HCT116 (cell line): Measurements from ENCODE around the gene DPYSL5. TPM values are rescaled to one million over a fixed set of nuclear protein-coding genes. Genes with fewer than 3 reads are reported as not detected.

ENCODE experiments used
- ATAC-seq: fragments of 200-7000 bp; cut with Tn5 transposase; 2 replicates; pipeline ENCODE4 v1.9.1; 2020; ENCODE audit warnings: mild to moderate bottlenecking, moderate library complexity
- Bru-seq: library from RNA; stranded (reverse); fragments of 400-500 nt; gene quantifications from one replicate; lab custom pipeline; 2021; lab: Mats Ljungman, UMichigan
- BruChase-seq, 2 experiments: library from RNA; stranded (reverse); fragments of 400-500 nt; gene quantifications; one replicate each; lab custom pipeline; 2021; lab: Mats Ljungman, UMichigan
- BruUV-seq: library from RNA; stranded (reverse); fragments of 400-500 nt; replicated peaks from 2 replicates; lab custom pipeline; 2021; lab: Mats Ljungman, UMichigan
- CTCF ChIA-PET: fragments of 300-600 bp; sonication (Branson Sonifier 250); formaldehyde crosslinking; loops from one replicate; lab custom pipeline; 2021; ENCODE audit warnings: antibody characterized with exemption; lab: Charles Lee
- POLR2A ChIA-PET: fragments of 300-600, 350-600 bp; sonication (Branson Sonifier 250); formaldehyde crosslinking; loops from one replicate; lab custom pipeline; 2021; ENCODE audit warnings: antibody characterized with exemption; lab: Charles Lee
- RAD21 ChIA-PET, 2 experiments: fragments of 300-600 bp; sonication (Branson Sonifier 250); formaldehyde crosslinking; loops; one replicate each; lab custom pipeline; 2023; ENCODE audit warnings: low total read pairs in 2 of 2; ENCODE audit not compliant: uncharacterized antibody in 2 of 2, unreplicated experiment in 2 of 2, low non-redundant PET in 1 of 2; lab: Charles Lee
- DNase-seq: peaks from one replicate; pipeline ENCODE4 v3.0.0-alpha.2; 2010; ENCODE audit warnings: low read depth, low spot score
- H2AFZ ChIP-seq: fragments of 200-600 bp; shearing (Covaris generic), sonication (generic); 2 replicates; pipeline ENCODE4 v1.6.1; 2017; ENCODE audit warnings: low read depth, mixed run types, mixed read lengths, antibody characterized with exemption, low read length; ENCODE audit not compliant: poor library complexity, severe bottlenecking
- H3K27ac ChIP-seq: 2 replicates; pipeline ENCODE4 v1.5.1; 2012; ENCODE audit warnings: low read depth, low read length
- H3K27me3 ChIP-seq: fragments of 200-600 bp; sonication (generic); 2 replicates; pipeline ENCODE4 v1.6.1; 2016; ENCODE audit warnings: mixed run types, low read length, mixed read lengths; ENCODE audit not compliant: insufficient read depth
- H3K36me3 ChIP-seq, 2 experiments: fragments of 200-500 bp in 1 of 2; fragments of 200-600 bp in 1 of 2; sonication (Bioruptor generic) in 1 of 2; sonication (generic) in 1 of 2; 2 replicates each; pipeline versions ENCODE4 v1.5.1 to v1.6.1; 2014 to 2016; ENCODE audit warnings: low read length in 2 of 2, inconsistent platforms in 1 of 2, mixed read lengths in 1 of 2, mixed run types in 1 of 2; ENCODE audit not compliant: insufficient read depth in 2 of 2, control insufficient read depth in 1 of 2
- H3K4me1 ChIP-seq, 2 experiments: fragments of 200-600 bp in 1 of 2; sonication (generic) in 1 of 2; 2 replicates each; pipeline versions ENCODE4 v1.5.1 to v1.6.1; 2012 to 2017; ENCODE audit warnings: low read length in 2 of 2, inconsistent platforms in 1 of 2, mild to moderate bottlenecking in 1 of 2, mixed read lengths in 1 of 2, mixed run types in 1 of 2, moderate library complexity in 1 of 2; ENCODE audit not compliant: insufficient read depth in 2 of 2, control insufficient read depth in 1 of 2
- H3K4me2 ChIP-seq: fragments of 200-600 bp; sonication (generic); 2 replicates; pipeline ENCODE4 v1.6.1; 2017; ENCODE audit warnings: mixed run types, low read length, mixed read lengths
- H3K4me3 ChIP-seq, 2 experiments: fragments of 200-600 bp in 1 of 2; sonication (generic) in 1 of 2; replicated peaks in 1 of 2; 2 replicates each; pipeline ENCODE4 v1.5.1; 2011 to 2016; ENCODE audit warnings: low read length in 2 of 2, control low read depth in 1 of 2, low read depth in 1 of 2, mild to moderate bottlenecking in 1 of 2, mixed read lengths in 1 of 2, mixed run types in 1 of 2
- H3K79me2 ChIP-seq: fragments of 200-600 bp; sonication (generic); 2 replicates; pipeline ENCODE4 v1.6.1; 2017; ENCODE audit warnings: mild to moderate bottlenecking, mixed run types, low read length, moderate library complexity, mixed read lengths; ENCODE audit not compliant: insufficient read depth
- H3K9ac ChIP-seq: fragments of 200-600 bp; sonication (generic); 2 replicates; pipeline ENCODE4 v1.6.1; 2016; ENCODE audit warnings: low read length, mixed read lengths
- H3K9me2 ChIP-seq: fragments of 200-600 bp; sonication (generic), shearing (Covaris generic); 2 replicates; pipeline ENCODE4 v1.6.1; 2017; ENCODE audit warnings: mixed run types, mild to moderate bottlenecking, moderate library complexity; ENCODE audit not compliant: insufficient read depth
- H3K9me3 ChIP-seq, 2 experiments: fragments of 200-500 bp in 1 of 2; fragments of 200-600 bp in 1 of 2; sonication (Bioruptor generic) in 1 of 2; sonication (generic) in 1 of 2; 2 replicates each; pipeline ENCODE4 v1.6.1; 2014 to 2017; ENCODE audit warnings: low read length in 2 of 2, mixed read lengths in 2 of 2, inconsistent platforms in 1 of 2, low read depth in 1 of 2, mild to moderate bottlenecking in 1 of 2, mixed run types in 1 of 2, moderate library complexity in 1 of 2; ENCODE audit not compliant: control insufficient read depth in 1 of 2, insufficient read depth in 1 of 2
- H4K20me1 ChIP-seq: fragments of 200-600 bp; sonication (generic), shearing (Covaris generic); 2 replicates; pipeline ENCODE4 v1.6.1; 2017; ENCODE audit warnings: mixed run types, mild to moderate bottlenecking, moderate library complexity; ENCODE audit not compliant: insufficient read depth
- CEBPB ChIP-seq: IDR thresholded peaks from 2 replicates; pipeline ENCODE4 v1.6.1; 2012; ENCODE audit warnings: low read depth
- ELF1 ChIP-seq: IDR thresholded peaks from 2 replicates; pipeline ENCODE4 v1.6.1; 2012; ENCODE audit warnings: low read depth, borderline replicate concordance
- EZH2 ChIP-seq: fragments of 200-600 bp; sonication (generic); IDR thresholded peaks from 2 replicates; pipeline ENCODE4 v1.6.1; 2017; ENCODE audit warnings: antibody characterized with exemption, mixed run types
- EZH2phosphoT487 ChIP-seq: fragments of 200-600 bp; IDR thresholded peaks from 2 replicates; pipeline ENCODE4 v1.6.1; 2018; ENCODE audit warnings: antibody characterized with exemption, borderline replicate concordance
- FOSL1 ChIP-seq: IDR thresholded peaks from 2 replicates; pipeline ENCODE4 v1.6.1; 2012; ENCODE audit warnings: low read depth
- JUND ChIP-seq: IDR thresholded peaks from 2 replicates; pipeline ENCODE4 v1.6.1; 2012
- MAX ChIP-seq: IDR thresholded peaks from 2 replicates; pipeline ENCODE4 v1.6.1; 2012
- POLR2A ChIP-seq: IDR thresholded peaks from 2 replicates; pipeline ENCODE4 v1.7.0; 2011; ENCODE audit warnings: borderline replicate concordance; ENCODE audit not compliant: insufficient read depth, insufficient read length; ENCODE audit errors: extremely low read depth
- POLR2AphosphoS5 ChIP-seq: IDR thresholded peaks from 2 replicates; pipeline ENCODE4 v1.6.1; 2011; ENCODE audit warnings: mild to moderate bottlenecking, low read depth, low read length, moderate library complexity
- RAD21 ChIP-seq: IDR thresholded peaks from 2 replicates; pipeline ENCODE4 v1.6.1; 2012; ENCODE audit warnings: low read depth, mild to moderate bottlenecking
- SP1 ChIP-seq: IDR thresholded peaks from 2 replicates; pipeline ENCODE4 v1.6.1; 2012; ENCODE audit warnings: low read depth
- TCF7L2 ChIP-seq: IDR thresholded peaks from 2 replicates; pipeline ENCODE4 v1.7.0; 2011; ENCODE audit warnings: borderline replicate concordance, inconsistent platforms; ENCODE audit not compliant: insufficient read depth, insufficient read length; ENCODE audit errors: extremely low read depth
- YY1 ChIP-seq: IDR thresholded peaks from 2 replicates; pipeline ENCODE4 v1.6.1; 2011; ENCODE audit warnings: low read length, low read depth, moderate library complexity, mild to moderate bottlenecking; ENCODE audit not compliant: insufficient replicate concordance; ENCODE audit errors: extremely low read depth
- ZFX ChIP-seq: fragments of 450-650 bp; IDR thresholded peaks from 2 replicates; pipeline ENCODE4 v1.6.1; 2017
- intact Hi-C: fragments of 100-400 bp; cut with micrococcal nuclease; formaldehyde crosslinking; loops from 2 replicates; pipeline ENCODE4 v1.10.0; 2022
- long read RNA-seq: library from polyadenylated mRNA; unstranded; transcript quantifications from one replicate; pipeline ENCODE4 v2.0.0, GENCODE V29; 2021; ENCODE audit not compliant: unreplicated experiment
- polyA plus RNA-seq: library from polyadenylated mRNA; unstranded; fragments of >200 nt; gene quantifications from 2 replicates; pipeline ENCODE4 v1.2.1, GENCODE V29; 2012; ENCODE audit warnings: missing spikeins
- total RNA-seq: library from RNA; stranded (reverse); gene quantifications from one replicate; pipeline ENCODE4 v1.2.1, GENCODE V29; 2021; ENCODE audit not compliant: unreplicated experiment

Gene DPYSL5
- total RNA-seq (8.4 TPM), Bru-seq, nascent RNA (percentile 37 among the genes with signal in this experiment), BruChase-seq, experiment 1, labeled RNA remaining after a 6-hour chase (percentile 27 among the genes with signal in this experiment), BruChase-seq, experiment 2, labeled RNA remaining after a 2-hour chase (percentile 37 among the genes with signal in this experiment)
- polyA plus RNA-seq = 5.3 and 6.0 TPM in 2 replicates
- long read RNA-seq, full-length matches to known transcripts = 3 of 18 reads
- long read RNA-seq, partial matches to known transcripts = 3 of 18 reads
- long read RNA-seq, other reads (novel, unspliced or antisense) = 12 of 18 reads

GRCh38 chr2:26847655-26848335, at the start of gene DPYSL5:
TSS of gene DPYSL5 (plus strand) at chr2:26848132. CDS start at chr2:26898500, 50,368 bp downstream.
- peak within 1 kb of the TSS; percentile 74 for H3K4me2 ChIP-seq
- H3K9ac ChIP-seq = peak within 1 kb of the TSS; percentile 58
- H3K4me1 ChIP-seq = peaks cover 0 to 22% of the 10 kb centered on the region in 2 experiments; a peak in 3 of 4 replicates
- peak within 1 kb of the TSS; percentile 36; the same call in 1 of the 2 replicates for H3K27ac ChIP-seq
- no peaks in the 10 kb centered on the region for H4K20me1 ChIP-seq
- peak within 1 kb of the TSS; percentile 81 for H2AFZ ChIP-seq
- peak; percentile 84 for ATAC-seq
- no peaks in the 10 kb centered on the region for H3K27me3 ChIP-seq
- ChIA-PET RAD21 (interaction anchor here in 1 of 2 experiments (2.1 kb wide), 1 partner anchor 75 kb away, joined by 15 read pairs; no protein-coding TSS in a partner anchor), POLR2A (no interaction called here), CTCF (interaction anchor here (2.0 to 4.2 kb wide), 5 partner anchors 74 to 168 kb away, joined by 8 to 93 read pairs (median 43); no protein-coding TSS in a partner anchor)
- no peaks in the 10 kb centered on the region for H3K9me3 ChIP-seq
- H3K4me3 ChIP-seq = peak within 1 kb of the TSS; percentile 54 to 64
- BruUV-seq = no TSS peak
- H3K36me3 ChIP-seq = no peaks in the 10 kb centered on the region
- TF ChIP-seq POLR2A (no peak), ZFX (0 out of 2 replicates have a peak, but pooled peaks have one; percentile 11)
- TF ChIP-seq, all 23 proteins: peak for 1
- H3K9me2 ChIP-seq = no peaks in the 10 kb centered on the region
- intact Hi-C loops = loop anchor here (2.0 kb wide), 2 partner anchors 169 to 239 kb away; partner anchors contain the start of gene KHK
- DNase-seq = peak; percentile 10
- H3K79me2 ChIP-seq = no peaks in the 10 kb centered on the region

- ChIA-PET RAD21 (no interaction called here), CTCF (no interaction called here), POLR2A (no interaction called here)
- no peak overlapping the region for H3K27ac ChIP-seq
- DNase-seq (no peak), ATAC-seq (no peak)
- peaks cover 2 to 21% of the 10 kb centered on the region in 2 experiments for H3K36me3 ChIP-seq
- intact Hi-C loops = no loop called here
- H3K27me3 ChIP-seq = no peaks in the 10 kb centered on the region
- H3K4me3 ChIP-seq = no peak overlapping the region
- H3K4me2 ChIP-seq = no peak overlapping the region
- no peak overlapping the region for H2AFZ ChIP-seq
- no peak for TF ChIP-seq YY1
- no peak for TF ChIP-seq EZH2
- TF ChIP-seq POLR2A = no peak
- TF ChIP-seq MAX = no peak
- no peak for TF ChIP-seq EZH2phosphoT487
- TF ChIP-seq ELF1 = no peak
- TF ChIP-seq ZFX = no peak
- TF ChIP-seq SP1 = no peak
- no peak for TF ChIP-seq FOSL1
- no peak for TF ChIP-seq RAD21
- no peak for TF ChIP-seq CEBPB
- no peak for TF ChIP-seq JUND
- TF ChIP-seq TCF7L2 = no peak
- TF ChIP-seq POLR2AphosphoS5 = no peak
- BruUV-seq = no TSS peak
- no peaks in the 10 kb centered on the region for H3K9me2 ChIP-seq
- H3K79me2 ChIP-seq = no peaks in the 10 kb centered on the region
- H3K9me3 ChIP-seq = no peaks in the 10 kb centered on the region
- H4K20me1 ChIP-seq = no peaks in the 10 kb centered on the region
- H3K4me1 ChIP-seq = peaks cover 0 to 25% of the 10 kb centered on the region in 2 experiments; a peak in 2 of 4 replicates
- H3K9ac ChIP-seq = no peak overlapping the region
Measured at GRCh38 chr2:26801328-26801727, 46.6 kb upstream of the DPYSL5 start.
